Psoas muscle (tissue), 8 donors: ENCODE results near the gene PTGES3. TPM values are rescaled to one million over a fixed set of nuclear protein-coding genes. Genes with fewer than 3 reads are reported as not detected.
A peak's percentile ranks its signal among the peaks of the same experiment; 100 is the strongest.

Source experiments
- ATAC-seq, 4 donors: fragments of 200-7000 bp; cut with Tn5 transposase; one replicate each; pipeline ENCODE4 v1.9.1; 2020; ENCODE audit warnings: moderate library complexity in 3 of 4, mild to moderate bottlenecking in 2 of 4
- DNase-seq, 2 donors: peaks; one replicate each; pipeline ENCODE4 v3.0.0-alpha.2; 2020
- H3K27ac ChIP-seq: fragments of 200-600 bp; one replicate; pipeline ENCODE4 v1.8.0; 2022
- H3K27me3 ChIP-seq, 3 donors: fragments of 200-600 bp in 1 of 3; one replicate each; pipeline versions ENCODE4 v1.6.1 to v1.8.0; 2013 to 2022; ENCODE audit warnings: low read length in 2 of 3, mild to moderate bottlenecking in 2 of 3, moderate library complexity in 1 of 3; ENCODE audit not compliant: insufficient read depth in 3 of 3
- H3K36me3 ChIP-seq, 2 donors: fragments of 200-600 bp in 1 of 2; one replicate each; pipeline versions ENCODE4 v1.6.1 to v1.8.0; 2013 to 2022; ENCODE audit warnings: low read depth in 1 of 2, mild to moderate bottlenecking in 1 of 2, moderate library complexity in 1 of 2; ENCODE audit not compliant: insufficient read depth in 1 of 2
- H3K4me1 ChIP-seq: fragments of 200-600 bp; one replicate; pipeline ENCODE4 v1.8.0; 2022
- H3K4me3 ChIP-seq: fragments of 200-600 bp; one replicate; pipeline ENCODE4 v1.8.0; 2022; ENCODE audit warnings: mild to moderate bottlenecking
- H3K9me3 ChIP-seq: fragments of 200-600 bp; one replicate; pipeline ENCODE4 v1.8.0; 2022
- WGBS, 3 donors: extraction: QIAGEN DNeasy Blood & Tissue Kit; methylation state at CpG; one replicate each; pipeline versions ENCODE4 v1.1.6 to v1.1.7; 2013; 5-methylcytosine and 5-hydroxymethylcytosine counted together
- intact Hi-C, 2 donors: fragments of 100-400 bp; cut with DNase I; formaldehyde crosslinking; loops; one replicate each; pipeline versions ENCODE4 v1.11.0 to v1.14.2; 2022
- polyA plus RNA-seq, 3 donors: library from polyadenylated mRNA; stranded (reverse); fragments of 200-250 nt; gene quantifications; one replicate each; pipeline ENCODE4 v1.2.3, GENCODE V29; 2013
- total RNA-seq, 4 donors: library from RNA; stranded (reverse); fragmentation: NEBNext Ultra II Directional in 2 of 4; extraction: Animal tissue kit (Norgen Biotek cat#: 25700) in 2 of 4; gene quantifications; one replicate each; pipeline versions ENCODE4 v1.2.1 to v1.2.4, GENCODE V29; 2021 to 2023
- TF ChIP-seq, protein P1 (sequence below): fragments of 200-600 bp; IDR thresholded peaks from one replicate; pipeline ENCODE4 v1.8.0; 2022; ENCODE audit warnings: antibody characterized with exemption
- donor health status: healthy with polysubstance abuse.
- donor health status: DM: no; HTN: no; CAD: no; lungs with moderate emphysema.
- donor health status: Bipolar disorder and iron deficiency.
- donor health status: healthy.
- donor health status: DM: yes; HTN: yes; CAD: no.
- donor health status: DM: no; HTN: no; CAD: no.
- donor health status: DM: no; HTN: no; CAD: no.
- donor health status: DM: yes; HTN: yes; CAD: no.

PTGES3 gene
- total and polyA plus RNA-seq, 7 donors: 118 to 253 (median 153) TPM

GRCh38 chr12:56687223-56688128 lies 608 bp downstream of the PTGES3 start:
- H3K9me3 ChIP-seq: no peaks in the 10 kb centered on the region
- no peaks in the 10 kb centered on the region for H3K27me3 ChIP-seq
- intact Hi-C loops: loop anchor here (2.0 to 5.0 kb wide), 3 partner anchors 35 to 40 kb away; partner anchors contain the start of genes ATP5F1B (in 1 of the 2) and NACA (in 1 of the 2)
- H3K27ac ChIP-seq: peak overlapping the region; percentile 99
- WGBS, 3 donors: 0 to 1% (median 0%) methylated on average over 57 to 62 of the region's 62 CpGs
- peaks cover 0 to 9% of the 10 kb centered on the region in 2 donors for H3K36me3 ChIP-seq
- TF ChIP-seq, protein P1, sequence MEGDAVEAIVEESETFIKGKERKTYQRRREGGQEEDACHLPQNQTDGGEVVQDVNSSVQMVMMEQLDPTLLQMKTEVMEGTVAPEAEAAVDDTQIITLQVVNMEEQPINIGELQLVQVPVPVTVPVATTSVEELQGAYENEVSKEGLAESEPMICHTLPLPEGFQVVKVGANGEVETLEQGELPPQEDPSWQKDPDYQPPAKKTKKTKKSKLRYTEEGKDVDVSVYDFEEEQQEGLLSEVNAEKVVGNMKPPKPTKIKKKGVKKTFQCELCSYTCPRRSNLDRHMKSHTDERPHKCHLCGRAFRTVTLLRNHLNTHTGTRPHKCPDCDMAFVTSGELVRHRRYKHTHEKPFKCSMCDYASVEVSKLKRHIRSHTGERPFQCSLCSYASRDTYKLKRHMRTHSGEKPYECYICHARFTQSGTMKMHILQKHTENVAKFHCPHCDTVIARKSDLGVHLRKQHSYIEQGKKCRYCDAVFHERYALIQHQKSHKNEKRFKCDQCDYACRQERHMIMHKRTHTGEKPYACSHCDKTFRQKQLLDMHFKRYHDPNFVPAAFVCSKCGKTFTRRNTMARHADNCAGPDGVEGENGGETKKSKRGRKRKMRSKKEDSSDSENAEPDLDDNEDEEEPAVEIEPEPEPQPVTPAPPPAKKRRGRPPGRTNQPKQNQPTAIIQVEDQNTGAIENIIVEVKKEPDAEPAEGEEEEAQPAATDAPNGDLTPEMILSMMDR: no peak
- DNase-seq (peak; percentile 49 to 69), ATAC-seq (peak; percentile 15 to 35 (median 26))
- peak overlapping the region; percentile 94 for H3K4me3 ChIP-seq
- H3K4me1 ChIP-seq: peaks cover 32% of the 10 kb centered on the region

DNA sequence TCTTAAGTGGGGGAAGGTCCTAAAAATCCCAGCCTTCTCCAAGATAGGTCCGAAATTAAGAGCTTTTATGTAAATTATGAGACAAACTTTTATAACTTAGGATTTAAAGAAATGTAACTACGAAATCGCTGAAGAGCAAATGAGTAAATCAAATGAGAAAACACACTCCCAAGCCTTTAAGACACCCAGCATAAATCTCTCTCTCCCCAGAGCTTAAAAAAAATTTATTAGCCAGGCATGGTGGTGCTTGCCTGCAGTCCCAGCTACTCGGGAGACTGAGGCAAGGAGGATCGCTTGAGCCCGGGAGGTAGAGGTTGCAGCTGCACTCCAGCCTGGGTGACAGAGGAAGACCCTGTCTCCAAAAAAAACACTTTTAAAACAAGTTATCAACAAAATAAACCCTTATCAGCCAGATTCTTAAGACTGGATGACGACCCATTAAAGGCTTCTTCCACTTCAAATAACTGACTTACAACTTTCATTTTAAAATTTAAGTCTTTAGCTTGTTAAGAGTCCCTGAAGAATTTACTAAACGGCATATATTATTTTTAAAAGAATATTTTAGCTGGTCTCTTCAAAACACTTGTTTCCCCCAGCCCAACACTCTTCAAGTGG lies 3.2 kb downstream of the PTGES3 start:
- Histone ChIP-seq H3K36me3 (peaks cover 0 to 23% of the 10 kb centered on the region in 2 donors), H3K27ac (peak overlapping the region; percentile 99), H3K4me3 (peak overlapping the region; percentile 94), H3K4me1 (peaks cover 57% of the 10 kb centered on the region), H3K27me3 (no peaks in the 10 kb centered on the region), H3K9me3 (no peaks in the 10 kb centered on the region)
- no peak for DNase-seq
- WGBS, 3 donors: 19 to 26% (median 24%) methylated on average over 8 of the region's 8 CpGs
- intact Hi-C loops: loop anchor here (5.0 kb wide), 2 partner anchors 37 to 38 kb away; partner anchors contain the start of gene ATP5F1B (in 2 of the 2)
- no peak for ATAC-seq
- TF ChIP-seq, protein P1: no peak

DNA sequence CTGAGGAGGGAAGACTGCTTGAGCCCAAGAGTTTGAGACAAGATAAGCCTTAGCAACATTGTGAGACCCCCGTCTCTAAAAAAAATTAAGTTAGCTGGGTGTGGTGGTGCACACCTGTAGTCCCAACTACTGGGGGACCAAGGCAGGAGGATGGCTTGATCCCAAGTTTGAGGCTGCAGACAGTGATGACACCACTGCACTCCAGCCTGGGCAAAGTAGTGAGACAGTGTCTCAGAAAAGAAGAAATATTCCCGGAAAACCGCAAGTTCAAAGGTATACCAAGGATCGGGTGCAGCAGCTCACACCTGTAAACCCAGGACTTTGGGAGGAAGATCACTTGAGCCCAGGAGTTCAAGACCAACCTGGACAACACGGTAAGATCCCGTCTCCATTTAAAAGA lies 5.8 kb downstream of the PTGES3 start:
- Histone ChIP-seq H3K27ac (peak overlapping the region; percentile 56), H3K4me3 (peak overlapping the region; percentile 94), H3K4me1 (peaks cover 72% of the 10 kb centered on the region), H3K9me3 (no peaks in the 10 kb centered on the region), H3K36me3 (peaks cover 3 to 27% of the 10 kb centered on the region in 2 donors), H3K27me3 (no peaks in the 10 kb centered on the region)
- ATAC-seq (no peak), DNase-seq (no peak)
- TF ChIP-seq, protein P1: no peak
- WGBS, 3 donors: 92 to 96% (median 93%) methylated on average over 6 of the region's 6 CpGs
- intact Hi-C loops: loop anchor here in 1 of 2 donors (5.0 kb wide), 1 partner anchor 35 kb away; the partner anchor contains the start of gene ATP5F1B

- H3K27ac ChIP-seq: peak overlapping the region; percentile 56
- peaks cover 3 to 22% of the 10 kb centered on the region in 2 donors for H3K36me3 ChIP-seq
- TF ChIP-seq, protein P1: no peak
- no peaks in the 10 kb centered on the region for H3K27me3 ChIP-seq
- 83 to 90% (median 87%) methylated on average over 13 of the region's 13 CpGs for WGBS, 3 donors
- ATAC-seq (peak in 2 of 4 donors; percentile 24 to 29), DNase-seq (no peak)
- intact Hi-C loops: loop anchor here in 1 of 2 donors (5.0 kb wide), 1 partner anchor 33 kb away; the partner anchor contains the start of gene ATP5F1B
- H3K9me3 ChIP-seq: no peaks in the 10 kb centered on the region
- no peak overlapping the region for H3K4me3 ChIP-seq
- H3K4me1 ChIP-seq: peaks cover 80% of the 10 kb centered on the region
These were observed 8.1 kb downstream of the PTGES3 start for GRCh38 chr12:56679883-56680575.
